ENCODE results near the gene CROCC2. TPM values are rescaled to one million over a fixed set of nuclear protein-coding genes. Genes with fewer than 3 reads are reported as not detected.

Gene CROCC2
- total RNA-seq, 4 donors from 2014 or later = 0.10 TPM; not detected in 3

DNA sequence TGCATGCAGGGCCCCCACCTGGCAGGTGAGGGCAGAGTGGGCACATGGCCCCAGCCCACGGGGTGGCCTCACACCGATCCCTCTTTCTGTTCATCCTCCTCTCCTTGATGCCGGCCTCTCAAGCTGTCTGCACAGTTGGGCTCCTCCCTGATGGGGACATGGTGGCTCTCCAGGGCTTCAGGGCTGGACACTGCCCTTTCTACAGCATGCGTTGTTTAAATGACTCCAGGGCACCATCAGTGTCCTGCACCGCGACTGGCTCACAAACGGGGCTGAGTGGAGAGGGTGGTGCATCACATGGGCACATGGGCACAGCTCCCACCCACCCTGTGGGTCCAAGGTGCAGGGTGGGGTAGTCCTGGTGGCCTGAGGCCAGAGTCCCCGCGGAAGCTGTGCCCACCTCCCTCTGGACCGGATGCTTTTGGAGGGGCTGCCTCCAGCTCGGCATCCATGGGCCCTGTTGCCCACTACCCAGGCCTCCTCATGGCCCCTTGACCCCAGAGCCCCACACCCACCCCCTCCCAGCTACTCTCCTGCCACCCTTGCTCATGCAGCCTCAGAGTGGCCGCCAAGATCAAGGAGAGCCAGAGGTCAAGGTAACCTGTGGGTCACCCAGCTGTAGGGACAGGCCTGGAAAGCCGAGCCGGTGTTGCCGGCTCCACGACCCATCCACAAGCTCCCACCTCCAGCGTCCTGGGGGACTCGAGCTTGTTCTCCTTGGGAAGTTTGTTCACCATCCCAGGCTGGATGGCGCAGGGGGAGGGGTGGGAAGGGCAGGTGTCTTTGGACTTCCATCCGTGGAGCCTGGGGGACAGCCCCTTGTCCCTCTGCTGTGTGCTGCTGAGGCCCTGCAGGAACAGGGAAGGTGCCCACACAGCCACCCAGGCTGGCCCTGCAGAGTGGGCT lies 80.0 kb downstream of the CROCC2 start:
- intact Hi-C loops (cut with DNase I; ENCODE audit: low total_unique reads) = no loop called here
- no peak overlapping the region for H3K4me3 ChIP-seq (ENCODE audit: low read depth, poor library complexity, severe bottlenecking)
- DNase-seq (ENCODE audit: low spot score in 2 of 2) = peak in 1 of 2 donors; percentile 83
- WGBS, 2 donors = 76 to 79% methylated on average over 20 of the region's 20 CpGs
- TF ChIP-seq POLR2A (IDR thresholded peaks at IDR 0.05) = no peak
- TF ChIP-seq CTCF (IDR thresholded peaks at IDR 0.05) = no peak

DNA sequence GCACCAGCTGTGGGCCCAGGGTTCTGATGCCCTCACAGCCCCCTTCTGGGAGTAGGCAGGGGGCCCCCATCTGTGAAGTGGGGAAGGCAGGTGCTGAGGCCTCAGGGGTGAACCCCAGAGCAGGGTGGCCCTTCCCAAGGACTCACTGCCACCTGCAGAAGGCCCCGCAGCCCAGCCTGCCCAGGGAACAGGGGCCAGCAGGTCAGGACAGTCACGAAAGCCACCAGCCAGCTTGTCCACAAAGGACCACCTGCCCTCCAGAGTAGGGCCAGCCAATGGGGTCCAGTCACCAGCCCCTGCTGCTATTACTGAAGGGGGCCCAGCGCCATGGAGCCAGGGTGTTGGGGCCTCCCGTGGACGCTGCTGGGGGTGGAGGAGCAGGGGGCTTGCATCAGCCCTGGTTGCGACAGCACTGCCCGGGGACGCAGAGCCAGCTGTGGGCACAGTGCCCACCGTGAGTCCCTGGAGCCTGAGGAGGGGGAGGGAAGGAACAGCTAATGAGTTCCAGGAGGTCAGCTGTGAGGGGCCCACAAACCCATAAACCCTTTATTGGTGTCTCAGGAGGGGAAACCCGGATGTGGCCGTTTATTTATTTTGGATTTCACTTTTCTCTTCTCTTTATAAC lies 80.8 kb downstream of the CROCC2 start:
- peak in 1 of 2 donors; percentile 94 for DNase-seq (ENCODE audit: low spot score in 2 of 2)

GRCh38 chr2:240987588-240987987 lies 81.5 kb downstream of the CROCC2 start:
- H3K4me3 ChIP-seq (ENCODE audit: low read depth, poor library complexity, severe bottlenecking) = no peak overlapping the region
- intact Hi-C loops (cut with DNase I; ENCODE audit: low total_unique reads) = no loop called here
- TF ChIP-seq CTCF (IDR thresholded peaks at IDR 0.05) (no peak), POLR2A (IDR thresholded peaks at IDR 0.05) (no peak)
- peak in 1 of 2 donors; percentile 81 for DNase-seq (ENCODE audit: low spot score in 2 of 2)
- WGBS, 2 donors = 78 to 81% methylated on average over 3 to 5 of the region's 6 CpGs

More for the DNA sequence above, 80.8 kb downstream of the CROCC2 start:
- H3K4me3 ChIP-seq (ENCODE audit: low read depth, poor library complexity, severe bottlenecking) = no peak overlapping the region
- TF ChIP-seq CTCF (IDR thresholded peaks at IDR 0.05) = no peak
- no peak for TF ChIP-seq POLR2A (IDR thresholded peaks at IDR 0.05)
- WGBS, 2 donors = 32 to 35% methylated on average over 8 to 11 of the region's 11 CpGs
- intact Hi-C loops (cut with DNase I; ENCODE audit: low total_unique reads) = no loop called here

- TF ChIP-seq POLR2A (IDR thresholded peaks at IDR 0.05) = no peak
- no peak for TF ChIP-seq CTCF (IDR thresholded peaks at IDR 0.05)
- peak in 1 of 2 donors; percentile 77 for DNase-seq (ENCODE audit: low spot score in 2 of 2)
- WGBS, 2 donors = 89 to 96% methylated on average over 3 of the region's 3 CpGs
- no peak overlapping the region for H3K4me3 ChIP-seq (ENCODE audit: low read depth, poor library complexity, severe bottlenecking)
- intact Hi-C loops (cut with DNase I; ENCODE audit: low total_unique reads) = no loop called here
These were observed 82.0 kb downstream of the CROCC2 start for GRCh38 chr2:240988146-240988545.

GRCh38 chr2:240988571-240989271 lies 82.6 kb downstream of the CROCC2 start:
- no peak overlapping the region for H3K4me3 ChIP-seq (ENCODE audit: low read depth, poor library complexity, severe bottlenecking)
- TF ChIP-seq CTCF (IDR thresholded peaks at IDR 0.05) (no peak), POLR2A (IDR thresholded peaks at IDR 0.05) (no peak)
- 79 to 84% methylated on average over 6 of the region's 6 CpGs for WGBS, 2 donors
- intact Hi-C loops (cut with DNase I; ENCODE audit: low total_unique reads) = no loop called here
- peak in 1 of 2 donors; percentile 70 for DNase-seq (ENCODE audit: low spot score in 2 of 2)

All from lower leg skin (tissue), 4 donors.